GM18861 (cell line): ENCODE data around the gene MYOZ3.
A peak's percentile ranks its signal among the peaks of the same experiment; 100 is the strongest.

Experiments used
- ATAC-seq: cut with Tn5 transposase; IDR thresholded peaks from one replicate; pipeline ENCODE4 v1.9.1; 2021; ENCODE audit not compliant: unreplicated experiment

Gene MYOZ3

GRCh38 chr5:150642567-150642927 lies 18.5 kb upstream of the MYOZ3 start:
- no peak for ATAC-seq

- no peak for ATAC-seq
Measured at GRCh38 chr5:150642991-150643710, 17.9 kb upstream of the MYOZ3 start.

GRCh38 chr5:150644058-150644457 lies 17.0 kb upstream of the MYOZ3 start:
- ATAC-seq: no peak

GRCh38 chr5:150644514-150644913 lies 16.5 kb upstream of the MYOZ3 start:
- ATAC-seq: no peak

GRCh38 chr5:150645070-150645700 lies 15.9 kb upstream of the MYOZ3 start:
- no peak for ATAC-seq

GRCh38 chr5:150647275-150648251 lies 13.5 kb upstream of the MYOZ3 start:
- no peak for ATAC-seq

- ATAC-seq: no peak
Measured at GRCh38 chr5:150648294-150649107, 12.6 kb upstream of the MYOZ3 start.

GRCh38 chr5:150649108-150650020 lies 11.7 kb upstream of the MYOZ3 start:
- no peak for ATAC-seq

GRCh38 chr5:150650021-150651006 lies 10.7 kb upstream of the MYOZ3 start:
- no peak for ATAC-seq

- ATAC-seq: no peak
Measured at GRCh38 chr5:150651382-150651781, 9.7 kb upstream of the MYOZ3 start.

GRCh38 chr5:150651924-150652671 lies 9.0 kb upstream of the MYOZ3 start:
- ATAC-seq: no peak

GRCh38 chr5:150653145-150653761 lies 7.8 kb upstream of the MYOZ3 start:
- ATAC-seq: no peak

GRCh38 chr5:150653762-150654556 lies 7.1 kb upstream of the MYOZ3 start:
- no peak for ATAC-seq

GRCh38 chr5:150655221-150655620 lies 5.8 kb upstream of the MYOZ3 start:
- no peak for ATAC-seq

- peak; percentile 77 for ATAC-seq
Measured at GRCh38 chr5:150656191-150657132, 4.6 kb upstream of the MYOZ3 start.

- no peak for ATAC-seq
Measured at GRCh38 chr5:150658121-150658520, 2.9 kb upstream of the MYOZ3 start.
